HG02623 (cell line): Measurements from ENCODE around the gene MRPL18.
"Not testable (repeated sequence)": the region's sequence is repeated elsewhere in the genome, so short reads cannot be mapped to it uniquely, and the experiment has no call there.

Experiments
- ATAC-seq: cut with Tn5 transposase; IDR thresholded peaks from one replicate; pipeline ENCODE4 v1.9.1; 2021; ENCODE audit warnings: moderate library complexity; ENCODE audit not compliant: unreplicated experiment

MRPL18 gene

DNA sequence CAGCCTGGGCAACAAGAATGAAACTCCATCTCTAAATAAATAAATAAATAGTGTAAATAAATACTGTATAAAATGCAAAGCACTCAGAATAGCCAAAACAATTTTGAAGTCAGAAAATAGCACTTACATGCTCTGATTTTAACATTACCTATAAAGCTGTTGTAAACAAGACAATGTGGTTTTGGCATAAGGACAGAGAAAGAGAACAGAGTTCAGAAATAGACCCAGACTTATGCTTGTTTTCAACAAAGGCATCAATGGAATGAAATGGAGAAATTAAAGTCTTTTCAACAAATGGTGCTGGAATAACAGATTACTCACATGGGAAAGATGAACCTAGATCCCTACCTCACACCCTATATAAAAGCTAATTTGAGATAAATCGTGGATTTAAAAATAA, 18.1 kb upstream of the MRPL18 start:
- no peak for ATAC-seq

- no peak for ATAC-seq
Measured at GRCh38 chr6:159777240-159777904, 12.9 kb upstream of the MRPL18 start.

- no peak for ATAC-seq
Measured at GRCh38 chr6:159778131-159778530, 12.1 kb upstream of the MRPL18 start.

- ATAC-seq: no peak
Measured at GRCh38 chr6:159778542-159779103, 11.6 kb upstream of the MRPL18 start.

DNA sequence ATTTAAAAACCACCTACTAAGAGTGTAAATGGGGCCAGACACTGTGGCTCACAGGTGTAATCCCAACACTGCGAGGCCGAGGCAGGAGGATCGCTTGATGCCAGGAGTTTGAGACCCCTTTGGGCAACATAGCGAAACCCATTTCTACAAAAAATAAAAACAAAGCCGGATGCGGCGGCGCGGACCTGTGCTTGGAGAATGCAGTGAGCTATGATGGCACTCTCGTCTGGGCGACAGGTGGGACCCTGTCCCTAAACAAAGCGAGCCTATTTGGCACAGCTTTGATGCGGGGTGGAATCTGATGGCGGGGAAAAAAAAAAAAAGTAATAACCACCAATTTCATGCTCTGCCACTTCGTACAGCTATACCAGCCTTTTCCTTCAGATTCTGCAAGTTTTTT, 2.0 kb upstream of the MRPL18 start:
- ATAC-seq: no peak

DNA sequence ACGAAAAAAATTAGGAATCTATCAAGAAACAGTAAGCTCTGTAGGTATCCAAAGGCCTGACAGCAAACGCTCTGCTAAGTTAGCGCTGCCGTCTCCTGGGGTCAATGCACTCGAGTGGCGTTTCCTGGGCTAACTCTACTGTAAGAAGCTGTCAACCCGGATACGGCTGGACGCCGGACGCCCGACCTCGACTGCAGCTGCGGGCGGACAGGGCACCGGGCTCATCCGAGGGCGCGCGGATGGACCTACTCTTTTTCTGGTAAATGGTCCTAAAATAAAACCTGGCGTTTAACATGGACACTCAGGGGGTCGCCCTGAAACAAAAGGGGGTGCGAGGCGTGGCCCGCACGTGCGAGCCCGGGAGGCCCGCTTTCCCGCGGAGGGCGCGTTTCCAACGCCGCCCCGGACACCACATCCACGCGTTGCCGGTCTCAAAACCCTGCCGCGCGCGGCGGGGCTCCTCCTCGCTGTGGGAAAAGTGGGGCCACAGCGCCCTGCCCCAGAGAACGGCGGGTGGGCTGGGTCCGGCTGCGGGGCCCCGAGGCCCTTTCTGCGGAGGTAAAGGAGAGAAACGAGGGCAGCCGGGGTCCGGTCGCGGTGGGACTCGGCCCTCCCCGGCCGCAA, 1.4 kb upstream of the MRPL18 start:
- peak; percentile 0 for ATAC-seq

GRCh38 chr6:159789377-159790148, 704 bp upstream of the MRPL18 start, which contains the start of gene TCP1:
Gene TCP1 (minus strand): TSS chr6:159789602. CDS start chr6:159789468, 134 bp downstream.
- peak; percentile 76 for ATAC-seq

GRCh38 chr6:159790956-159791598, 810 bp downstream of the MRPL18 start:
- no peak for ATAC-seq

DNA sequence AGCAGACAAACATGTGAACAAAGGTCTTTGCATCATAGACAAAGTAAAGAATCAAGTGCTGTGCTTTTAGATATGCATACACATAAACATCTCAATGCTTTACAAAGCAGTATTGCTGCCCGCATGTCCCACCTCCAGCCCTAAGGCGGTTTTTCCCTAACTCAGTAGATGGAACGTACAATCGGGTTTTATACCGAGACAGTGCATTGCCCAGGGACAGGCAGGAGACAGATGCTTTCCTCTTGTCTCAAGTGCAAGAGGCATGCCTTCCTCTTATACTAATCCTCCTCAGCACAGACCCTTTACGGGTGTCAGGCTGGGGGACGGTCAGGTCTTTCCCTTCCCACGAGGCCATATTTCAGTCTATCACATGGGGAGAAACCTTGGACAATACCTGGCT, 4.7 kb downstream of the MRPL18 start:
- not testable (repeated sequence) for ATAC-seq

GRCh38 chr6:159797554-159797953, 7.3 kb downstream of the MRPL18 start:
- ATAC-seq: no peak

DNA sequence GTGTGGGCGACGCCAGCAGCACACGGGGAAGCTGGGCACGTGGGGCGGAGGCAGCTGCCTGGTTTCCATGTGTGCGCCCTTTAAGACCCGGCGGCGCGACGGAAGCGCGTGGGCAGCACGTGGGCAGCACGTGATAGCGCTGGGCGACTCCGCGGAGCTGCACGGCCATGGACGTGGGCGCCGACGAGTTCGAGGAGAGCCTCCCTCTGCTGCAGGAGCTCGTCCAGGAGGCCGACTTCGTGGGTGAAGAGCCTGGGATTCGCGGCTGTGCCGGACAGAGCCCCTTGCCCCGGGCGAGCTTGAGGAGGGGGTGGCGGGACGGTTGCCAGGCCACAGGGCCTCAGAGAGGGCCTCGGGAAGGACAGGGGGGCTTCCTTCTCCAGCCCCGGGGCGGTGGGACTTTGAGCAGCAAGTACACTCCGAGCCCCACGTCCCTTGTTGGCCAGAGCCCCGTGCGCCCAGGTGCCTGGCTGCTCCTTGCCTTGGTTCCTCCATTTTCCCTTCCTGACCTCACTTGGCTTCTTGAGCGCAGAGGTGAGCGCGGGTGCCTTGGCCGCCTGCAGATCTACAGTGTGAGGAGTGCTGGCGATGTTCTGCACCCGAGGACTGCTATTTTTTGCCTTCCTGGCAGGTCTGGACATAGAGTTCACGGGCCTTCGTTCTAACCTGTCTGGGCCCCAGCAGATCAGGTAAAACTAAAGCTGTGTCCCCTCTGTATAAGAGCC, 10.0 kb downstream of the MRPL18 start, which contains the start of gene PNLDC1:
TSS of gene PNLDC1 (plus strand) at position 136 of the 725 bp plus-strand sequence. CDS start at position 168, 32 bp downstream.
- no peak for ATAC-seq

- no peak for ATAC-seq
Measured at GRCh38 chr6:159801935-159802334, 11.7 kb downstream of the MRPL18 start.

GRCh38 chr6:159804504-159804903, 14.2 kb downstream of the MRPL18 start:
- ATAC-seq: no peak

DNA sequence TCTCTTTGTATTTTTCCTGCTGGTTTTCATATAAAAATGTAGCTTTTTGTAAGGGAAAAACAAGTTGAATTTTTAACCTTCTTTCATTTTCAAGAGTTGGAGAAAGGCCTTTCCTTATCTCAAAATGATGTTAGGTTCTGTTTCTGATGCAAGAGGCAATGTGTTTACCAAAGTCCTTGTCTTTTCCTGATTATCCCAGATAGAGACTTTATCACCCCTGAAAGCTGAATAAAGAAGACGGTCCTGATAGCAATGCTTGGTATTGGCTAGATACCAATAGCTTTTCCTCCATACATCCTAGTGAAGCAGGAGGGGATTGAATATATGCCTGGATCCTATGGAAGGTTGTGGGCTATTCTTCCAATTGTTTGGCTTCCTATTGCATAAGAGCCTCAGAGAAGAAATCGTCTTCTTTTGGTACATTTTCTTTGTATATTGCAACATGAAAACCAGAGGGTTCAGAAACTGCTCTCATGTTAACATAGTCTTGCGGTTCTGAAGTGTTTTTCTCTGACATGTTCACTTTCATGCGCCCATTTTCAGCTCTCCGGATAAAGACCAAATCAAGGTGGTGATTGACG, 15.3 kb downstream of the MRPL18 start:
- ATAC-seq: no peak

- ATAC-seq: no peak
Measured at GRCh38 chr6:159806021-159806458, 15.8 kb downstream of the MRPL18 start.

GRCh38 chr6:159807150-159807858, 17.0 kb downstream of the MRPL18 start:
- ATAC-seq: no peak

DNA sequence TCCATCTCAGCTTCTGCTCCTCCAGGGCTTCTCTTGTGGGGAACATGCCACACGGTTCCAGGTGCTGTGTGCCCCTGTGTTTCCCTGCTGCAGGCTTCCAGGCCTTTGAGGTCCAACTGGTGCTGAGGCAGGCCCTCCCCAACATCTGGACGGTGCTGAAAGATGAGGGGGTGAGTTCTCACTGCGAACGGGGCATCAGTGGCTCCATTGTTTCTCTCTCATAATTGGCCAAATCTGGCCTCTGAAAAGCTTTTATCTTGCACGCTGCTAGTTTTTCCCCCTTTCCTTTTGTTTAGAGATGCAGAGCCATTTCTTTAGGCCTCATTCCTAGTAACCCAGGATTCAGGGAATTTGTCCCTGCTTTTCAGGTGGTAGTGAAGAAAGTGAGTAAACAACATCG, 18.4 kb downstream of the MRPL18 start:
- ATAC-seq: no peak

GRCh38 chr6:159809149-159809548, 18.9 kb downstream of the MRPL18 start:
- ATAC-seq: no peak

DNA sequence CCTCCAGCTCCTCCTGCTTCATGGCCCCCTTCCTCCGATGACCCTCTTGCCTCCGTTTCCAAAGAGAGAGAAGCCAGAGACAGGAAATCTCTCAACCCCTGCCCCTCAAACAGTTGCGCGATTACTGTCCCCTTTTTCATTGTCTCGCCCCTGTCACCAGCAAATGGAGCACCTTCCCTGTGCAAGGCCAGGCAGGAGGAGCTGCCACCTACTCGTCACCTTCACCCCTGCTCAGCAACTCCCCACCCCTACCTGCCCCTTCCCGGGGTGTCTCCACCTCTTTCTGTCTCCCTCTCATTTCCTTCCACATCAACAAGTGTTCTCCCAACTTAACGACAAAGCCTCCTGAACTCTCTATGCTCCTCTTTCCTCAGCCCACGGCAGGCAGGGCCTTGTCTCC, 23.5 kb downstream of the MRPL18 start:
- ATAC-seq: no peak
